Measurements from ENCODE around the gene TSR1.
A peak's percentile ranks its signal among the peaks of the same experiment; 100 is the strongest.

- TF ChIP-seq PHF21A (IDR thresholded peaks at IDR 0.05; ENCODE audit: borderline replicate concordance, low read depth) (no peak), SPI1 (IDR thresholded peaks at IDR 0.05; ENCODE audit: borderline replicate concordance, low read depth, low read length) (no peak), KDM1A (IDR thresholded peaks at IDR 0.05) (0 out of 4 replicates have a peak, but pooled peaks of 1 of the 2 experiments have one; percentile 34), POLR2AphosphoS5 (IDR thresholded peaks at IDR 0.05; ENCODE audit: control insufficient read depth, insufficient read depth, low read depth, low read length) (no peak), POLR2B (IDR thresholded peaks at IDR 0.05; ENCODE audit: low read depth, partially characterized antibody) (no peak), NFXL1 (CRISPR knock-in tag; IDR thresholded peaks at IDR 0.05) (no peak), CTCF (IDR thresholded peaks at IDR 0.05 in 2 of 3, conservative IDR thresholded peaks at IDR 0.05 in 1 of 3; ENCODE audit: insufficient read depth in 2 of 3, low read depth in 1 of 3, low read length in 3 of 3) (no peak), GATA2 (CRISPR knock-in tag; IDR thresholded peaks at IDR 0.05) (no peak), FOXP1 (CRISPR knock-in tag; IDR thresholded peaks at IDR 0.05) (no peak), NFYB (IDR thresholded peaks at IDR 0.05; ENCODE audit: extremely low read depth, insufficient read length) (no peak)
- TF ChIP-seq, protein P1, sequence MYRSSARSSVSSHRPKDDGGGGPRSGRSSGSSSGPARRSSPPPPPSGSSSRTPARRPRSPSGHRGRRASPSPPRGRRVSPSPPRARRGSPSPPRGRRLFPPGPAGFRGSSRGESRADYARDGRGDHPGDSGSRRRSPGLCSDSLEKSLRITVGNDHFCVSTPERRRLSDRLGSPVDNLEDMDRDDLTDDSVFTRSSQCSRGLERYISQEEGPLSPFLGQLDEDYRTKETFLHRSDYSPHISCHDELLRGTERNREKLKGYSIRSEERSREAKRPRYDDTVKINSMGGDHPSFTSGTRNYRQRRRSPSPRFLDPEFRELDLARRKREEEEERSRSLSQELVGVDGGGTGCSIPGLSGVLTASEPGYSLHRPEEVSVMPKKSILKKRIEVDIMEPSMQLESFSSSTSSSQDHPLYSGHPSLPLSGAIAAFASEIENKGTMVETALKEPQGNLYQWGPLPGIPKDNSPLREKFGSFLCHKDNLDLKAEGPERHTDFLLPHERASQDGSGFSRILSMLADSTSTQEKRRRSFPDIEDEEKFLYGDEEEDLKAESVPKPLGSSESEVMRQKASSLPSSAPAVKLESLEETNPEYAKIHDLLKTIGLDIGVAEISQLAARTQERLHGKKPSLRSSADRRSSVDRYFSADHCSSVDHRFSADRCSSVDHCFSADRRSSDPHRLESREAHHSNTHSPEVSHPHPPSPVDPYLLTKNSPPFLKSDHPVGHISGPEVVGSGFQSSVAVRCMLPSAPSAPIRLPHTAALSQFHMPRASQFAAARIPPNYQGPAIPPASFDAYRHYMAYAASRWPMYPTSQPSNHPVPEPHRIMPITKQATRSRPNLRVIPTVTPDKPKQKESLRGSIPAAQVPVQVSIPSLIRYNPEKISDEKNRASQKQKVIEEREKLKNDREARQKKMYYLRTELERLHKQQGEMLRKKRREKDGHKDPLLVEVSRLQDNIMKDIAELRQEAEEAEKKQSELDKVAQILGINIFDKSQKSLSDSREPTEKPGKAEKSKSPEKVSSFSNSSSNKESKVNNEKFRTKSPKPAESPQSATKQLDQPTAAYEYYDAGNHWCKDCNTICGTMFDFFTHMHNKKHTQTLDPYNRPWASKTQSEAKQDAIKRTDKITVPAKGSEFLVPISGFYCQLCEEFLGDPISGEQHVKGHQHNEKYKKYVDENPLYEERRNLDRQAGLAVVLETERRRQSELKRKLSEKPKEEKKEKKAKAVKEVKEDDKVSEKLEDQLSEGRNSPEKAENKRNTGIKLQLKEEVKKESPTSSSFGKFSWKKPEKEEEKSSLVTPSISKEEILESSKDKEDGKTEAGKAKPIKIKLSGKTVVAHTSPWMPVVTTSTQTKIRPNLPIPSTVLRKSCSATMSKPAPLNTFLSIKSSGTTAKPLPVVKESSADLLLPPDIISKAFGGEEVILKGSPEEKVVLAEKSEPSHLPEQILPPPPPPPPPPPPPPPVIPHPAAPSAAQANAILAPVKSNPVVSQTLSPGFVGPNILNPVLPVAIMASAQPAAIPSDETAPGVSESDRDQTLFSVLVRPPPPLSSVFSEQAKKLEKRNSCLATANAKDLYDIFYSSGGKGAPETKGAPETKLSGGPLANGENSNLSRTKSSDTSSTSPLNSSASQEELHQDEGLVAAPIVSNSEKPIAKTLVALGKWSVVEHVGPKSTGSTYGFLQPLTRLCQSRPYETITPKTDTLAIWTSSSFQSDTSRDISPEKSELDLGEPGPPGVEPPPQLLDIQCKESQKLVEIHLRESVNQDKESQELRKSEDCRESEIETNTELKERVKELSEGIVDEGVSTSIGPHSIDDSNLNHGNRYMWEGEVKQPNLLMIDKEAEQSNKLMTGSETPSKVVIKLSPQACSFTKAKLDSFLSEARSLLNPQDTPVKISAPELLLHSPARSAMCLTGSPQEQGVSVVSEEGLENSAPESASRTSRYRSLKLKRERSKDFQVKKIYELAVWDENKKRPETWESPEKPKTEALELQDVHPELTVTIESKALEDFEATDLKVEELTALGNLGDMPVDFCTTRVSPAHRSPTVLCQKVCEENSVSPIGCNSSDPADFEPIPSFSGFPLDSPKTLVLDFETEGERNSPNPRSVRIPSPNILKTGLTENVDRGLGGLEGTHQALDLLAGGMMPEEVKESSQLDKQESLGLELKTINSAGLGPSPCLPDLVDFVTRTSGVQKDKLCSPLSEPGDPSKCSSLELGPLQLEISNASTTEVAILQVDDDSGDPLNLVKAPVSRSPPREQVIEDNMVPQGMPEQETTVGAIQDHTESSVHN (IDR thresholded peaks at IDR 0.05; ENCODE audit: borderline replicate concordance in 1 of 2, low read depth in 1 of 2) = no peak
These were observed 35.2 kb upstream of the TSR1 start for GRCh38 chr17:2371183-2372130.
